HG02571 (cell line): Measurements from ENCODE around the gene RESP18.
"Not testable (repeated sequence)": the region's sequence is repeated elsewhere in the genome, so short reads cannot be mapped to it uniquely, and the experiment has no call there.

Source experiments
- ATAC-seq: cut with Tn5 transposase; IDR thresholded peaks from one replicate; pipeline ENCODE4 v1.9.1; 2021; ENCODE audit warnings: mild to moderate bottlenecking, moderate library complexity; ENCODE audit not compliant: unreplicated experiment

RESP18 gene

DNA sequence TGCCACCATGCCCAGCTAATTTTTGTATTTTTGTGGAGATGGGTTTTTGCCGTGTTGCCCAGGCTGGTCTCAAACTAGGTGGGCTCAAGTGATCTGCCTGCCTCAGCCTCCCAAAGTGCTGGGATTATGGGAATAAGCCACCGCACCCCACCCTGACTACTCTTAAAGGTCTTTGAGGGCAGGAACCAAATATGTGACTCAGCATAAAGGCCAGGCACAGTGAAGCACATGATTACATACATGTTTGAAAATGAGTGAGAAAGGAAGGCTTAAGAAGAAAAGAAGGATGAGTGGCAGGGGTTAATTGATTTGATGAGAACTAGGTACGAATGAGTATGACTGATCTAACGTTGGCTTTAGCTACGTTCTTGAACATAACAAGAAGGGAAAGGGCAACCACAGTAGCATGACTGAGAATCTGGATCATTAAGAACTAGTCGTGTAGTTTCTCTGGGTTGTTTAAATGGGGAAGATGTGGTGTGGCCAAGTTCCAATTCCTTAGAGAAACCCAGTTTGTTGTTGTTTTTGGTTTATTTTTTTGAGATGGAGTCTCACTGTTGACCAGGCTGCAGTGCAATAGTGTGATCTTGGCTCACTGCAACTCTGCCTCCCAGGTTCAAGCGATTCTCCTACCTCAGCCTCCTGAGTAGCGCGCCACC is 6.8 kb downstream of the RESP18 start:
- ATAC-seq, result no peak

DNA sequence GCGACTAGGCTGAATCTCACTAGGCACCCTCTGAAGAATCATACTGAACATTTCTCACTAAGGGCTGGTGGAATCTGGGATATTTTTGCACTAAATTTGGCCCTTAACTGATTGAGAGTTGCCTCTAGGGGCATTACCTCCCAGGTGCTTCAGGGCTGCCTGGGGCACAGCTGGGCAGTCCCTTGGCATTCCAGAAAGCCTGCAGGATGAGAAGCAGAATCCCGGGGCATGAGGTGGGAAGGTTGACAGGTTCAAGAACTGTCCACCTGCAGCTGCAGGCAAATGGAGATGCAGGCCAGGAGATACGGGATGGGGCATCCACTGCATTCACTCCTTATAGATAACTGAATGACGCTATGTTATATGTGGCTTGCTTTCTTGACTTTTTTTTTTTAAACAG is 7.4 kb downstream of the RESP18 start:
- no peak for ATAC-seq

DNA sequence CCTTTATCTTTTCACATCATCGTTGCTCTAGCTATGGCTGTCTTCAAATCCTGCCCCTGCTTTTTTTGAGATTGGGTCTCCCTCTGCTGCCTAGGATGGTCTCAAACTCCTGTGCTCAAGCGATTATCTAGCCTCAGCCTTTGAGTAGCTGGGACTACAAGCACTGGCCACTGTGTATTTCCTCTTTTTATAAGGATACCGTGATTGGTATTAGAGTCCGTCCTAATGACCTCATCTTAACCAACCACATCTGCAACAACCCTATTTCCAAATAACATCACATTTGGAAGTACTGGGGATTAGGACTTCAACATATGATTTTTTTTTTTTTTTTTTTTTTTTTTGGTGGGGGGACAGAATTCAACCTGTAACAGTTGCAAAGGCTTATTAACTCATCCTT is 9.1 kb downstream of the RESP18 start:
- ATAC-seq, result no peak

DNA sequence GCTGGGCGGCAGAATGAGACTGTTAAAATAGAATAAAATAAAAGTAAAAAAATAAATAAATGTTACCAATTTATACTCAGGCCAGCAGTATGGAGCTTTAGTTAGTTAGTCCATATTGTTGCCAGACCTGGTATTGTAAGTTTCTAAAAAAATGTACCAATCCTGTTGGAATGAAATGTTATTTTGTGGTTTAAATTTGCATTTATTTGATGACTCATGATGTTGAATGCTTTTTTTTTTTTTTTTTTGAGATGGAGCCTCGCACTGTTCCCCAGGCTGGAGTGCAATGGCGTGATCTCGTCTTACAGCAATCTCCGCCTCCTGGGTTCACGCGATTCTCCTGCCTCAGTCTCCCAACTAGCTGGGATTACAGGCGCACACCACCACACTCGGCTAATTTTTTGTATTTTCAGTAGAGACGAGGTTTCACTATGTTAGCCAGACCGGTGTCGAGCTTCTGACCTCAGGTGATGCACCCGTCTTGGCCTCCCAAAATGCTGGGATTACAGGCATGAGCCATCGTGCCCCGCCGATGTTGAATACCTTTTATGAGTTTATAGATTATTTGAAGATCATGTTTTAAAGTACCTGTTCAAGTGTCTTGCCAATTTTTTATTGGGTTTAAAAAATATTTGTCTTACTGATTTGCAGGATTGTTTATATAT is 17.6 kb downstream of the RESP18 start:
- ATAC-seq, result no peak

DNA sequence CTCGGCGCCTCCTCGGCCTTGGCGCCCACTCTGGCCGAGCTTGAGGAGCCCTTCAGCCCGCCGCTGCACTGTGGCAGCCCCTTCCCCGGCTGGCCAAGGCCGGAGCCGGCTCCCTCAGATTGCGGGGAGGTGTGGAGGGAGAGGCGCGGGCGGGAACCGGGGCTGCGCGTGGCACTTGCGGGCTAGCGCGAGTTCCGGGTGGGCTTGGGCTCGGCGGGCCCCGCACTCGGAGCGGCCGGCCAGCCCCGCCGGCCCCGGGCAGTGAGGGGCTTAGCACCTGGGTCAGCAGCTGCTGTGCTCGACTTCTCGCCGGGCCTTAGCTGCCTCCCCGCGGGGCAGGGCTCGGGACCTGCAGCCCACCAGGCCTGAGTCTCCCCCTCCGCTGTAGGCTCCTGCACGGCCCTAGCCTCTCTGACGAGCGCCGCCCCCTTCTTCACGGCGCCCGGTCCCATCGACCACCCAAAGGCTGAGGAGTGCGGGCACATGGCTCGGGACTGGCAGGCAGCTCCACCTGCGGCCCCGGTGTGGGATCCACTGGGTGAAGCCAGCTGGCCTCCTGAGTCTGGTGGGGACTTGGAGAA is 19.8 kb downstream of the RESP18 start:
- not testable (repeated sequence) for ATAC-seq

DNA sequence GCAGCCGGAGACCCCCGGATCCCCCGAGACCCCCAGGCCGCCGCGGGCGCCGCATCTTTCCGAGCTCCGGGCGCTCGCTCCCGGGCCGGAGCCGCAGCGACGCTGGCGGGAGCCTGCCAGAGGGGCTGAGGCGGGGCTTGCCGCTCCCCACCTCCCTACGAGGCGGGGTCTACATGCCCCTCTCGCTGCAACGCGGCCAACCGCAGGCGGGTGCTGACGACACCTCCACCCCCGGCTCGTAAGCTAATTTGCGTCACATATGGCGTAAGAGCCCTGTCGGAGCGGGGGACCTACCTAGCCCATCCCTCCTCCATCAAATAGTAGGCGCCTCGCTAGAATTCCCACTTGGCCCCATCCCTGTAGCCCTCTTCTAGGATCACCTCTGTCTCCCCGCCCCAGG is 23.3 kb downstream of the RESP18 start, which contains the start of gene PTPRN:
Gene PTPRN (minus strand): TSS at position 124 of the 400 bp plus-strand sequence. CDS start 69 bp downstream, at position 55.
- no peak for ATAC-seq

DNA sequence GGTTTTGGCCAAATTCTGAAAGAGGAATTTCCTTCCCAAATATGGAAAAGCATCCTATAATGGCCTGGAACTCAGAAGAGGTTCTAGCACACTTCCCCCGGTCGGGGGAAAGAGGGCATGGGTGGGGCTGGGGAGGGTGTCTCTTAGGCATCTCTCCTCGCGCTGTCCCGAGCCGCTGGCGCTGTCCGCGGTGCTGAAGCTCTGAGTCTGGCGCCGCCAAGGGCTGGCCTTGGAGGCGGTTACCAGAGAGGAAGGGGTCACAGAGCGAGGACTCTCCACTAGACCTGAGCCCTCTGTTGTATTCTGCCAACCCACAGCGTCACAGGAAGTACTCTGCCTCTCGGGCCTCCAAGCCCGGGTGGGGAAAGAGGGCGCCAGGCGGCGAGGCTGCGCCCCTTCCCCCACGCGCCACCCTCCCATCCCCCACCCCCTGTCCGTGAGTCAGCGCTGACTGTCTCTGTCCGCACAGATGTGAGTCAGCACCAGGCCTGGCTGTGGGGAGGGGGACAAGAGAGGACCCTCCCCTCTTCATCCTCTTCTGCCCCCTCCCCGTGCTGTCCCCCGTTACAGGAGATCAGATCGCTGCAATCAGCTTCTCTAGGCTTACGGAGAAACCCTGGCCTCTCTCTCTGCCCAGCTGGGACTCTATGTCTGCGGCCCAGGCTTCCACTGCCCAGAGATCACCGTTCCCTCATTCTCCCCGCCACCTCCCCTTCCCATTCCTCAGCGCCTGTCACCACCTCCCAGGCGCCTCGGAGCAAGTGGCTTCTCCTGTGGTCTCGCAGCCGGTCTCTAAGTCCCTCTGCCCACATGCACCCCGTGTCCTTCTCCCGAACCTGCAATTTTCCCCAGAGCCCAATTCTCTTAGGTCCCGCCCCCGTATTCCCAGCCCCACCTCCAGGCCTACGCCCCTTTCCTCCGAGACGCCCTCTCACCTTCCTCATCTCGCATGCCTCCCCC is 24.1 kb downstream of the RESP18 start:
- ATAC-seq, result no peak

DNA sequence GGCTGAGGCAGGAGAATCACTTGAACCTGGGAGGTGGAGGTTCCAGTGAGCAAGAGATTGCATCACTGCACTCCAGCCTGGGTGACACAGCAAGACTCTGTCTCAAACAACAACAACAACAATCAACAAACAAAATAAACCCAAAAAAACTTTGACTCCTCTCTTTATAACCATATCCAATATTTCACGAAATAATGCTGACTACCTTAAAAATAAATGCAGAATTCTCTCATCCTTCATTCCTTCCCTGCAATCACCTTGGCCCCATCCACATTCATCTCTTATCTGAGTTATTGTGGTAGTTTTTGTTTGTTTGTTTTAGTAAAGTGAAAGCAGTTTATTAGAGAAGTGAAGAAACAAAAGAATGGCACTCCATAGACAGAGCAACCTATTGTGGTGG is 26.5 kb downstream of the RESP18 start:
- ATAC-seq, result no peak

DNA sequence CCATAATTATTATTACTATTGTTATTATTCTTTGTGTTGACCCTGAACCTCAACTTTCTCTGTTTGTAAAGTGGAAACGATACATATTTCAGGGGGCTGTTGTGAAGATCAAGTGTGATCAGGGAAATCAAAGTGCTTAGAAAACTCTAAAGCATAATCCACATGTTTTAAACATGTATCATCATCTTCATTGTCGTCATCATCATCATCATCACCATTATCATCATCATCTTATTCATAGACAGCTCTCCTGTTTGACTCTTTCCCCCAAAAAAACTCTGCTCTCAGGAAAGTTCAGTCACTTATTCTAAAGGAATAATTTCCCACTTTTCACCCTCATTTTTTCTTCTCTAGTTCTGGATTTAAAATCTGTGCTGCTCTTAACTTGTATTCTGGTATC is 28.3 kb downstream of the RESP18 start:
- ATAC-seq, result no peak

DNA sequence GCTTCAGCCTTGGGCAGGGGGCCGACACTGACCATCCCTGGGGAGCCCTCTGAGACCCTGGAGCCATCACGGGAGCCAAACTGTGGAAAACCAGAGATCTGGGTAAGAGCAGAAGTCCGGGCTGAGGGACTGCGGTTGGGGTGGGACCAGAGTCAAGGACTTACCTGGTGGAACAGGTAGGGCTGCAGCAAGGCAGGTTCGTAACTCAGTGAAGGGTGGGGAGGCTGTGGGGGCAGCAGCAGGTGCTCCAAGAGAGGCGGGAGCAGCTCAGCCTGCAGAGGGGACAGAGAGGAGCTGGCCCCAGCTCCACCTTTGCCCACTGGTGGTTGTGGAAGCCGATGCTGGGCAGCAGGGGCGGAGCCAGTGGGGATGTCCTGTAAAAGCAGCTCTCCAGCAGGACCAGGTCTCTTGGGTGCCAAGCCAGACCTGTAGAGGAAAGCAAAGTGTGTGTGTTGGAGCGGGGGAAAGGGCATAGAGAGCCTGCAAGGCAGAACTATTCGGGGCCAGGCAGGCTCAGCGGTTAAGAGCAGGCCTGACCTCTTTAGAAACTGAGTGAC is 30.1 kb downstream of the RESP18 start:
- ATAC-seq, result no peak

DNA sequence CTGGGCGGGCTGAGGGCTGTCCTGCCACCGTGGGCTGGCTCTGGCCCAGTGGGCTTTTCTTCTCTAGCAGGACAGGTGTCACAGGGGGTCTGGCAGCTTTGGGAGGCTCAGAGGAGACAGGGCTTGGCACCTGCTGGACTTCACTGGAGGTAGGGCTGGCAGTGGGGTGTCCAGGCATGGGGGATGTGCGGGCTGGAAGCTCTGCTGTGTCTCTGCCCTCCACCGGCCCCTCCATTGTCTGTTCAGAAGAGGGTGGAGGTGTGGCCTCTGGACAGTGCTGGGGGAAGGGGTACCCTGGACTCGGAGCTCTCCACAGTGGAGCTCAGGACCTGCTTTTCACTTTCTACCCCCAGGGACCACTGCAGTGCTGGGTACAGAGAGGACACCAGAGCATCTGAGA is 32.5 kb downstream of the RESP18 start:
- no peak for ATAC-seq

DNA sequence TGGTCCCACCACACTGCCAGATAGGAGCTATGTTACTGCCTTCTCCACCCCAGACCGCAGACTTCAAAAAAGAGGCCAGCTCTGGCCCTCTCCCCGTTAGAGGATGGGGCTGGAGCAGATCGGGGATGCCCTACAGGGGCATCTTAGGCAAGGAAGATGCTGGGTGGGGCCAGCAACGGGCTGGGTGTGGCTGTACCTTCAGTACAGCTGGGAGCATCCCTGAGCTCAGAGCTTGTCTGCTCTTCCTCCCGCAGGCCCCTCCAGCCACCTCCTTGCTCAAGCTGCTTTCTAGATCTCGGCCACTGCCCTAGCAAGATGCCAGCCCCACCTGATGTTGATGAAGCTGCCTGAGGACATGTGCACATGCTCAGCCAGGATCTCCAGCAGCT is 33.2 kb downstream of the RESP18 start:
- no peak for ATAC-seq

DNA sequence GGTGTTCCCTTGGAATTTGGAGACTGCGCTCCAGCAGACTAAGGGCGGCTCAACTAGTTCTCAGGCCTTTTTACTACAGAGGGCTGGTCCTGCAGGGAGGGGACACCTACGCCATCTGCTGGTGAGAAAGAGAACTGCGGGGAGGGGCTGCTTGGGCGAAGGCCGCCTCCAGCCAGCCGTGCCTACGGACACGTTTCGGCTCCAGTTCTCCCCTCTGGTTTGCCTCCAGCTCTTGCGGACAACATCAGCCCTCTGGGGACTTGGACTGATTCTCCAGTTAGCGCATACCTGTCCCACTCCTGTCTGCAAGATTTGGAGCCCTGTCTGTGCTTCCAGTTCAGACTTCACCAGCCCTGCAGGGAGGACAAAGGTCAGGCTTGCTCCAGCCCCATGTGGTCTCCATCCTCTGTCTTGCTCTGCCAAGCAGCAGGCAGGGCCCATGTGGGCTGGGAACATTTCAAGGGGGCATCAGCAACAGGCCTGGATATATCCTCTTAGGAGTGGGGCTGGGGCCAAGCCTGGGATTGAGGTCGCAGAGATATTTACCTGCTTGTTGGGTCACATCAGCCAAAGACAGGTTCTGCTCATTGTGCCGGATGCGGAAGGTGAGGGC is 33.7 kb downstream of the RESP18 start:
- ATAC-seq, result peak; percentile 48

DNA sequence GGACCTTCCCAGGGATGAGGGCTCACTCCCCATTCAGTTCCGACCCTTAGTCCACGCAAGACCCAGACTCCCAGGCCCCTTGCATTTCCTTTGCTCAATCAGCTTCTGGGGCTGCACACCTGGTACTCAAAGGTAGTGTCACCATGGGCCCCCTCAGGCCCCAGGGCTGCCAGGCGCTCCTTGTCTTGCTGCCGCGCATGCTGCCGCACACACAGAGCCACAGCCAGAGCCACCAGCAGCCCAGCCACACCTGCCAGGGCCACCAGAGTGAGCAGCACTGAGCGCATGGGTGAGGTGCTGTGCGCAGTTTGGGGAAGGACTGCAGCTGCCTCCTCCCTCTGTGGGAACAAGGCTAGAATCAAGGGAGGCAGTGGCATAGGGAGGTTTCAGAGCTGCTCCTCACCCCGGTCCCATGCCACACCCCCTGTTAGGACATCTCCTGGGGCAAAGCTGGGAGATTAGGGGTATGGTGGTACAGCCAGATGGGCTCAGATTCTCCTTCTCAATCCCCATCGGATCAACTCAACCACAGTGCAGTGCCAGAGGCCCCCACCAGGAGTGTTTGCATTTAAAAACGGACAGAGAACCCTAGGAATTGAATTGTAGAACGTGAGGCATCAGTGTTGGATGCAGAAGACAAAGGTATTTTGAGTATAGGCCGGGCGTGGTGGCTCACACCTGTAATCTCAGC is 34.6 kb downstream of the RESP18 start:
- no peak for ATAC-seq

DNA sequence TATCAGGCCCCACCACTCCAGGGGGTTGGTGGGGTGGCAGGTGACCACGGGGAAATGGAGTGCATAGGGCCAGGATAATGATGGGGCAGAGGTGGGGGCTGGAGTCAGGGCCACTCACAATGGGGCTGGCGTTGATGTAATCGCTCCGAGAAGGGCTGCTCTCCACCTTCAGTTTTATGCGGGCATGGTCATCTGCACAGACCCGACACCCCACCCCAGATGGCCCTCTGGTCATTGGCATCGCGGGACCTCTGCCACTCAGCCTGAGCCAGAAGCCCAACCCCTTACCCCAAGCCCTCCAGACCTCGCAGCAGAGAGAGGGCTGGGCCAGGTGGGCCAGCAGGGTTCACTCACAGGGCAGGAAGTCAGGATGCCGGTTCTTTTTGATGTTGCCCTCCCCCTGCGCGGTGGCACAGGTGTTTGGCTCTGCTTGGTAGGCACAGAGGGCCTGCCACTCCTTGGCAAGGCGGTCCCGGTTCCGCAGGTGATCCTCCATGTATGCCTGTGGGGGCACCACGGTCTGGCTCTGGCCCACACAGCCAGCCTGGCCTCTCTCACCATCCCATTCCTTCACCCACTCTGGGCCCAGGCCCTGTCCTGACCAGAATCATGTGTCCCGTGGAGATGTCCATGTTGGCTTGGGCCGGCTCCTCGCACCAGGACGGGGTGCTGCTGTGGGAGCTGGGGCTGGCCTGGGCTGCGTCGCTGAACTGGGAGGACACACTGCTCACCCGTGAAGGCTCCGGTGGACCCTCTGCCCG is 35.7 kb downstream of the RESP18 start:
- no peak for ATAC-seq

DNA sequence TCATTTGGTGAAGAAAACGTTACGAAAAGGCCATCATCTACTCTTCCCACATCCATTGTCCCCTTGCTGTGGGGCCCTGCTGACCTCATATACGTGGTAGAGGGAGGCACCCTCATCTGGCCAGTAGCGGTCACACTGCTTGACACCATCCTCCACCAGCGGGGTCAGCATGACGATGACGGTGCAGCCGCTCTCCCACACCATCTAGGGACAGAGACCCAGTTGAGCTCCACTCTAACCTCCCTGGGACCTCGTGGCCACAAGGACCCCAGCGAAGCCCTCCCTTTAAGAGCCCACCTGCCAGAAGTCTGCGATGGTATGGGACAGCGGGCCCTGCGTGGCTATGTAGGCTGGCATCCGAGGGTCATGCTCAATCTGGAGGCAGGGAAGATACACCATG is 36.4 kb downstream of the RESP18 start:
- ATAC-seq, result no peak

DNA sequence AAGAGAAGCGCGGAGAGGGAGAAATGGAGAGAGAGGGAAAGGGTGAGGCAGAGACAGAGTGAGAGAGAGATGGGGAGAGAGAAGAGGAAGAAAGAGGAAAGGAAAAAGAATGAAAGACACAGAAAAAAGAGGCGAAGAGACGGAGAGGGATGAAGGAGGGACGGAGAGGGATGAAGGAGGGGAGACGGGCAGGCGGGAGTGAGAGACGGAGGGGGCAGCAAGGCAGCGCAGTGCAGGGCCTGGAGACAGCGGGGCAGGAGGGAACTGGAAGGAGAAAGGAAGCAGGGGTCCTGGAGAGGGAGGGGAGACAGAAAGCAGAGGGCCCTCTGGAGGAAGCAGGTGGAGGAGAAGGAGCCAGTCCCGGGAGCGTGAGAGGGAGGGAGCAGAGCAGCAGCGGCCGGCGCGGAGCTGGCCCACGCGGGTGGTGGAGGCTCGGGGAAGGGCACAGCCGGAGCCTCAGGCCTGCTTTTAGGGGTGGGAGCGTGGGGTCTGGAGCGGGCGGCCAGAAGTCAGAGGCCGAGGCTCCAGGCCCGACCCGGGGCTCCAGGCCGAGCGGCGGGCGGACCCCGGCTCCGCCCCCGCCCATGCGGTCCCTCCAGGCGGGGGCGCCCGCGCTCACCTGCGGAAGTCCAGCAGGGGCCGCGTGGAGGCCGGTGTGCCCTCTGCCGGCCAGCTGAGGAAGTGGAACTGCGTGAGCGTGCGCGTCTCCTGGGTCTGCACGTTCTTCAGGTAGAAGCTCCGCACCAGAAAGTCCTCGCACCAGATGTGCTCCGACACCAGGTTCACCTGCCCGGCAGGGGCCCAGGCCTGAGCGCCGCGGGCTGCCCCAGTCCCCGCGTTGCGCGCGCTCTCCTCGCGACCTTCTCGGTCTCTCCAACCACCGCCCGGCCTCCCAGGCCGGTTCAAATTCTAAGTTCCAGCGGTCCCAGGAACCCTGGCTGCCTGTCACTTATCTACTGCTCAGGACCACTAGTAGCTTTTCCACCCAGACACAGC is 37.9 kb downstream of the RESP18 start:
- peak; percentile 85 for ATAC-seq

DNA sequence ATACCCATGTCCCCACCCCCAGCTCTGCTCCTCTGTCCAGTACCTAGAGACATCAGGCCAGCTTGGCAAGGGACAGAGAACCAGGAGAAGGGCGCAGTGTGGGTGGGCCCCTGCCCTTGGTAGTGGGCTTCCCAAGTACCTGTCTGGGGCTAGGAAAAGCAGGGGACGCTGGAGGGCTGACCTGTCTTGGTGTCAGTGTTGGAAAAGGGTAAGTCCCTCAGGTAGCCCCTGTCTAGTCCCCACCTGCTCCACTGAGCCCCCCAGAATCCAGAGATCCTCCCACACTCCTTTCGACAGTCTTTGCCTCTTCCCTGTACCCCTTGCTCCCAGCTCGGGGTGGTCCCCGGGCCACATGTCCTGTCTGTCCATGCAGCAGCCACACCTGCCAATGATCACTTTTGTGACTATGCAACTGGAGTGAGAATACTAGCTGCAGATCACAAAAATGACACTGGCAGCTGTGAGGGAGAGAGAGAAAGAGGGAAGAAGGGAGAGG is 38.8 kb downstream of the RESP18 start:
- ATAC-seq, result no peak
